HEK293T (cell line): Measurements from ENCODE around the gene MADCAM1.

Source experiments
- BHLHE40 ChIP-seq: fragments of 450-650 bp; IDR thresholded peaks from 2 replicates; pipeline ENCODE4 v1.6.1; 2016; ENCODE audit warnings: mild to moderate bottlenecking, moderate library complexity, borderline replicate concordance
- CTBP1 ChIP-seq: fragments of 450-650 bp; IDR thresholded peaks from 2 replicates; pipeline ENCODE4 v1.6.1; 2016; ENCODE audit warnings: borderline replicate concordance
- FOXA1 ChIP-seq: fragments of 450-650 bp; IDR thresholded peaks from 2 replicates; pipeline ENCODE4 v1.6.1; 2016; ENCODE audit warnings: mild to moderate bottlenecking
- FOXK2 ChIP-seq: fragments of 450-650 bp; IDR thresholded peaks from 2 replicates; pipeline ENCODE4 v1.6.1; 2016; ENCODE audit warnings: mild to moderate bottlenecking
- FOXM1 ChIP-seq: fragments of 450-650 bp; IDR thresholded peaks from 2 replicates; pipeline ENCODE4 v1.6.1; 2017; ENCODE audit warnings: mild to moderate bottlenecking, borderline replicate concordance

DNA sequence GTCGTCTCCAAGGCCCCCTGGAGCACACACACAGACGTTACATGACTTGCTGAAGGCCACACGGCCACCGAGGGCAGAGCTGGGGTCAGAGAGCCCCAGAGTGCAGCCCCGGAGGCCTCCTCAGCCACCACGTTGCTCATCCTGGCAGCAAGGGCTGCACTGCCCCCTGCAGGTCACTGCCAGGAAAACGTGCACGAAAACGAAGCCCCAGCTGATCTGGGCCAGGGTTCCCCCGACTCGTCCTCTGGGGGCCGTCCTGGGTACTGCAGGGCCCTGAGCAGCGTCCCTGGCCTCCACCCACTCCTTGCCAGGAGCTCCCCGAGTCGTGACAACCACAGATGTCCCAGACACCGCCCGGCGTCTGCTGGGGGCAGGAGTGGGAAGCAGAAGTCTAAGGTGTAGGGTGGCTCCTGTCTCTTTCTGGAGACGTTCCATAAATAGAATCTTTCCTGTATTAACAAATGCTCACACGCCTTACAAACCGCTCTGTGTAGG, 14.4 kb downstream of the MADCAM1 start:
- TF ChIP-seq BHLHE40 (no peak), FOXA1 (no peak), FOXM1 (no peak), FOXK2 (no peak), CTBP1 (no peak)
